HG03565 (cell line): ENCODE results near the gene PLPPR3.

ENCODE experiments used
- ATAC-seq: cut with Tn5 transposase; IDR thresholded peaks from one replicate; pipeline ENCODE4 v1.9.1; 2021; ENCODE audit warnings: mild to moderate bottlenecking, moderate library complexity; ENCODE audit not compliant: unreplicated experiment

Gene PLPPR3, protein sequence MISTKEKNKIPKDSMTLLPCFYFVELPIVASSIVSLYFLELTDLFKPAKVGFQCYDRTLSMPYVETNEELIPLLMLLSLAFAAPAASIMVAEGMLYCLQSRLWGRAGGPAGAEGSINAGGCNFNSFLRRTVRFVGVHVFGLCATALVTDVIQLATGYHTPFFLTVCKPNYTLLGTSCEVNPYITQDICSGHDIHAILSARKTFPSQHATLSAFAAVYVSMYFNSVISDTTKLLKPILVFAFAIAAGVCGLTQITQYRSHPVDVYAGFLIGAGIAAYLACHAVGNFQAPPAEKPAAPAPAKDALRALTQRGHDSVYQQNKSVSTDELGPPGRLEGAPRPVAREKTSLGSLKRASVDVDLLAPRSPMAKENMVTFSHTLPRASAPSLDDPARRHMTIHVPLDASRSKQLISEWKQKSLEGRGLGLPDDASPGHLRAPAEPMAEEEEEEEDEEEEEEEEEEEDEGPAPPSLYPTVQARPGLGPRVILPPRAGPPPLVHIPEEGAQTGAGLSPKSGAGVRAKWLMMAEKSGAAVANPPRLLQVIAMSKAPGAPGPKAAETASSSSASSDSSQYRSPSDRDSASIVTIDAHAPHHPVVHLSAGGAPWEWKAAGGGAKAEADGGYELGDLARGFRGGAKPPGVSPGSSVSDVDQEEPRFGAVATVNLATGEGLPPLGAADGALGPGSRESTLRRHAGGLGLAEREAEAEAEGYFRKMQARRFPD

DNA sequence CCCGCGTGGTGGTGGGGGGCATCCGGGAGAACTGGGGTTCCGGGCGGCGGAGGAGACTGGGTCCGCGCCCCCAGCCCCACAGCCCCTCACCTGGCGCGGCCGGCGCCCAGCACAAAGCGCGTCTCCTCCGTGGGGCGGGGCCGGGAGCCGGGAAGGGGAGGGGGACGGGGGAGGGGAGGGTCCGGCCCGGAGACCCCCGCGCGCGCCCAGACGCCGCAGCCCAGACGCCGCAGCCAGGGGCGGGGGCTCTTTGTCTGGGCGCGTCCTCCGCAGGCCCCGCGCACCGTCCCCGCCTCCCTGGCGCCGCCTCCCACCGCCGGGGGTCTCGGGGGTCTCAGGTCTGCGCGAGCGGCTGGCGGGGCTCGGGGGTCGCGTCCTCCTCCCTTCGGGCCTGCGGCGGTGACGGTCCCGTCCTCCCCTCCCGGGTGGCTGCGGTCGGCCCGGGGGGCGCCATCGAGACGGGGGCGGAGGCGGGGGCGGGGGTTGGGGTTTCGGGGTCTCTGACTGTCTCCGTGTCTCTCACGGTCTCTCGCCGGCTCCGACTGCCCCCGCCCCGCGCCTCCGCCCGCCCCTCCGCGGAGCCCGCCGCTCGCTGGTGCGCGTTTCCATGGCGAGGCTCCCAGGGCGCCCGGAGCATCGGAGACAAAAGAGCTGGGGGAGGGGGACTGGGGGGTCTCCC is at the start of gene PLPPR3:
PLPPR3 (minus strand) TSS at position 131 of the 679 bp plus-strand sequence. CDS start 396 bp downstream, outside the sequence.
- no peak for ATAC-seq

DNA sequence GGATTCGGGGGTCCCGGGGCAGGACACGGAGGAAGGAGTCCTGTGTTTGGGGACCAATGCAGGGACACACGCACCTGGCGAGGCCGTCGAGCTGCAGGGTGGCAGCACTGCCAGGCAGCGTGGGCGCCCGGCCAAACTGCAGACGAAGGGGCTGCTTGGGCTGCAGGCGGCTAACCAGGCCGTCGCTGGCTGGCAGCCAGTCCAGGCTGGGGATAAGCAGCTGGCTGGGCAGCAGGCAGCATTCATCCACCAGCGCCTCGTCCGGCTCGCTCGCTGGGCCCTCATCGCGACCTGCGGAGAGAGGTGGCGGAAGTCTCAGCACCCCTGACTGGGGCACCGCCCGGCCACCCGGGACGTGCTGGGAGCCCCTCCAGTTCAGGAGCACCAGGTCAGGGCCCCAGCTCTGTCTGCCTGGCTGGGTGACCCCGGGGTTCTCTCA is 49.2 kb upstream of the PLPPR3 start:
- no peak for ATAC-seq

DNA sequence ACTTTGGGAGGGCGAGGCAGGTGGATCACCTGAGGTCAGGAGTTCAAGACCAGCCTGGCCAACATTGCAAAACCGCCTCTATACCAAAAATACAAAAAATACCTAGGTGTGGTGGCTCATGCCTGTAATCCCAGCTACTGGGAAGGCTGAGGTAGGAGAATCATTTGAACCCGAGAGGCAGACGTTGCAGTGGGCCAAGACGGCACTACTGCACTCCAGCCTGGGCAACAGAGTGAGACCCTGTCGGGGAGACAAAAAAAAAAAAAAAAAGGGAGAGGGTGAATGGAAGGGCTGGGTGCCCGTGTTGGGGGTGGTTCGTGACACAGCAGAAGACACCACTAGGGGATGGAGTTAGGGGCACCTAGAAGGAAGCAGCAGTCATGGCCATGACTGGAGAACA is 48.6 kb upstream of the PLPPR3 start:
- no peak for ATAC-seq

DNA sequence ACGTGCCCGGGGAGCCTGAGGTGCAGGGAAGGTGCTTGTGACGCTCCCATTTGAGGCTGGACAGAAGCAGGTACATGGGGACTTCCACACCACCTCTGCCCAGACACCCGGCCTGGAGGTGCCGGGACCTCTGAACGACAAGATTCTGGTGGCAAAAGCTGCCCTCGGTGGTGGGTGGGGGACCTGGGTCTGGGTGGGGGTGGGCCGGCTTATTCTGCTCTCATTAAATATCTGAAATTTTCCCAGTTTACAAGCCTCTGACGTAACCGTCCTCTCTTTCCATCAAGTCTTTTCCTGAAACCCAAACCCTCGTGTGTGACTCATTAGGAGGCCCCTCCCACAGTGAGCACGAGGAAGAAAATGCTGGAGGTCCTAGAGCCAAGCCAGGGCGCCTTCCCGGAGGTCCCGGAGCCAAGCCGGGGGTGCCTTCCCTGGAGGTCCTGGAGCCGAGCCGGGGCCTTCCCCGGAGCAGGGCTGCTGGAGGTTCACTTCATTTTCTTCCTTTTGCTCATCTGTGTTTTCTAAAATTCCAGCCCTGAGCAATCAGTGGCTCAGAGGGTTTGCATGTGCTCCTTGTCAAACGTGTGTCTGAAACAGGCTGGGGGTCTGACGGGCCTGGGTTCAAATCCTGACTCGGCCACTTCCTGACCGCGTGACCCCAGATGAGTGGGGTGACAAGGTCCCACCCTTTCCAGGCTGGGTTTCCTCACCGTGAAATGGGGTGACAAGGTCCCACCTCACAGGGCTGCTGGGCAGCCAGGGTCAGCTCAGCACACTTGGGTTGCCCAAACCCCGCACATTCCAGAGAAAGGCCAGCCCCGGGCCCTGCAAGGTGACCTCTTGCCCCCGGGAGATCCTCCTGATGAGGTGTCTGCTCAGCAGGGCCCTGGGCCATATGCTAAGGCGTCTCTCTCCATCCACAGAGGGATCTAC is 47.8 kb upstream of the PLPPR3 start:
- no peak for ATAC-seq

DNA sequence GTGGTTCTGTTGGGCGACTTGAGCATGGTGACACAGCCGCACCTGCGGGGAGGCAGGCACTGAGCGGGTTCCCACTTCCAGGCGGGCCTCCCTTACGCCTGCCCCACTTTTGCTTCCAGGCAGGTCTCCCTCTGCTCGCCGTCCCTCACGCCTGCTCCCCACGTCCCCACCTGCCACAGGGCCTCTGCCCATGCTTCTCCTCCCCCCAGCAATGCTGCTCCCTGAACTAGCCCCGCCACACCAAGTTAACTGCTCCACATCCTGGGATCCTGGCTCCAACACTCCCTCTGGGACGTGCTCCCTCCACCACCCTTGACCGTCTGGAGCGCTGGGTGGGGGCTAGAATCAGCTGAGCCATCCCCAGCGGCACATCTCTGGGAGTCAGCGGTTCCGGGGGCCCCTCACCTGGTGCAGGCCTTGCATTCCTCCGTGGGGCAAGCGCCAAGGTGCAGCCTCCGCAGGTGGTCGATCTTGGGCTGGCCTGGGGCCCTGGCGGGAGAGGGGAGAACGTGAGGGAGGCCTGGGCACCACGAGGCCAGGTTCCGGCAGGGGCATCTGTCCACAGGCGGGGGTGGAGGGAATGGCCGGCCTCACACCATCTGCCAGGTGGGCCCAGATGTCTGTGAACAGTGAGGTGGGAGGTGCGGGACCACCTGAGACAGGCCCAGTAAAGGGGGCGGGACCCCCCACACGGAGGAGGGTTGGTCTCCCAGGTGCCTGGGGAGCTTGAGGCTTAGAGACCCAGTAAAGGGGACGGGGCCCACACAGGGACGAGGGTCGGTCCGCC is 46.9 kb upstream of the PLPPR3 start:
- ATAC-seq = no peak

DNA sequence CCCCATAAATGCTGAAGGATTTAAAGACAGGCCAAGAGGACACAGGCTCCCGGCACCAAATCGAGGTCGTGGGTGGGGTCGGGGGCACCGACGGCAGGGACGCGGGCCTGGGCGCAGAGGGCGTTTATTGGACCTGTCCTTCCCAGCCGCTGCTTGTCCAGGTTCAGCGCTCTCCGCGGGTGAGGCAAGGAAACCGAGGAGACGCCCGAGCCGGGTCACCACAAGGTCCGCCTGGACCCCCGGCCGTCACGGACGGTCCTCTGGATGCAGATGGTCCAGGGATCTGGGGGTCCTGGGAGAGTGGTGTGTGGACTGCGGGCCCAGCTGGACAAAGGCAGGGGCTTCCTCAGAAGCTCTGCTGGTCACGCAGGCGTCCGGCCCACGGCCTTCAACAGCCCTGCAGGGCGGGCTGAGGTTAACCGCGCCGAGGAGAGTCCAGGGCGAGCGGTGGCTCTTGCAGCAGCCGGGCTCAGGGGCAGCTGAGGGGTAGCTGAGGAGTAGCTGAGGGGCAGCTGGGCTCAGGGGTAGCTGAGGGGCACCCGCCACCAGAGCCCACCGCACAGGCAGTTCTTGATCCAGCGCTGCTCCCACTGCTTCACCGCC is 46.2 kb upstream of the PLPPR3 start:
- ATAC-seq = no peak

DNA sequence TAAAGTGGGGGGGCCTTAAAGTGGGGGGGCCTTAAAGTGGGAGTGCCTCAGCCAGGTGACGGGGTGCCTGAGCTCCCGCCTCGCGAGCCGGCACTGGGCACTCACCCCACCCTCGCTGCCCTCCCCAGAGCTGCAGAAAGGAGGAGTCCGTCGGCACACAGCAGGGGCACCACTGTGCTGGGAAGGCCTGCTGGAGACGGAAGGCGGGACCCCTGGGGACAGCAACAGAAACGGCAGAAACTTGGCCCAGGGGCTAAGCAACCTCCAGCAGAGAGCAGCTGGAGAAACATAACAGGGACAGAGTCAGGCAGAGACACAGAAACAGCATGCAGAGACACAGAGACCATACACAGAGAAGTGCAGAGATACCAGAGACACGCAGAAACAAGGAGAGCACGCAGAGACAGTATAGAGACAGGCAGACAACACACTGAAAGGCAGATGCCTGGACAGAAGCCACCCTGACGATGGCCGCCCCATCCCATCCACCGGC is 45.6 kb upstream of the PLPPR3 start:
- ATAC-seq = no peak

DNA sequence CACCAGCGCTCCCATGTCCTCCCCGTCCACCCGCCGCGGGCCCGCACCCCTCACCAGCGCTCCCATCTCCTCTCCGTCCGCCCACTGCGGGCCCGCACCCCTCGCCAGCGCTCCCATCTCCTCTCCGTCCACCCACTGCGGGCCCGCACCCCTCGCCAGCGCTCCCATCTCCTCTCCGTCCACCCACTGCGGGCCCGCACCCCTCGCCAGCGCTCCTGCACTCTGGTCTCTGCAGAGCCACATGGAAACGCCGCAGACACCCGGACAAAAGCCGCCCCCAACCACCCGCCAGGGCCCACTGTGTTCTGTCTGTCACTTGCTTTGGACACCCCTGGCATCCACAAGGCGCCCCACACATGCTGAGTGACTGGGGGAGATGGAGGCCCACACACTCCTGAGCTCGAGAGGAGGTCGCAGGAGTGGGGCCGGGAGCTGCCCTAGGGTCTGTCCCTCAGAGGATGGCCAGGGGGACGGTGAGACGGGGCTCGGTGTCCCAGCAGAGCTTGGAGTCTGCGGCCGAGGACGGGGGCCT is 45.1 kb upstream of the PLPPR3 start:
- no peak for ATAC-seq

DNA sequence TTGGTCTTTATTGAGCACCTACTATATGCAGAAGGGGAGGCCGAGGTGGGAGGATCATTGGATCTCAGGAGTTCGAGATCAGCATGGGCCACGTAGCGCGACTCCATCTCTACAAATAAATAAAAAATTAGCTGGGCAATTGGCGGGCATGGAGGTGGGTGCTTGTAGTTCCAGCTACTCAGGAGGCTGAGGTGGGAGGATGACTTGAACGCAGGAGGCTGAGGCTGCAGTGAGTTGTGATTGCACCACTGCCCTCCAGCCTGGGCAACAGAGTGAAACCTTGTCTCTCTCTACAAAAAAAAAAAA is 41.5 kb upstream of the PLPPR3 start:
- ATAC-seq = no peak

DNA sequence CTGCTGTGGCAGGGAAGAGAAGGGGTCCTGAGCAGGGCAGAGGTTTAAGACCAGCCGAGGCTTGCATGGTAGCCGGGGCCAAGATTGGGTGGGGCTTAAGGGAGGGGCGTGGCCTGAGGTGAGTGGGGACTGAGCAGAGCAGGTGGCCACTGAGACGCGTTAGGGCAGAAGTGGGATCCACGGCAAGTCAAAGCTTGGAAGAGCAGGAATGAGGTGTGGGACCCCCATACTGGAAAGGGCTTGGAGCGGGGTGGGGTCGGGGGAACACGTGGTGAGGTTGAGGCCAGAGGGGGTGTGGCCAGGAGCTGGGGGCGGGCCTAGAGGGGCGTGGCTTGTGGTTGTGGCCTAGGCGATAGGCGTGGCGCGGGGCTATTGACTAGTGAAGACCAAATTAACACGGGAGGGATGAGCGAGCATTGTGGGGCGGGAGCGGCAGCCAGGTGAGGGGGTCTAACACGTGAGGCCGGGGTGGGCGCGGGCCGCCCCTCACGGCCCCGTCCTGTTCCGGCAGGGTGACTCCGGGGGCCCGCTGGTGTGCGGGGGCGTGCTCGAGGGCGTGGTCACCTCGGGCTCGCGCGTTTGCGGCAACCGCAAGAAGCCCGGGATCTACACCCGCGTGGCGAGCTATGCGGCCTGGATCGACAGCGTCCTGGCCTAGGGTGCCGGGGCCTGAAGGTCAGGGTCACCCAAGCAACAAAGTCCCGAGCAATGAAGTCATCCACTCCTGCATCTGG is 41.0 kb upstream of the PLPPR3 start:
- no peak for ATAC-seq

DNA sequence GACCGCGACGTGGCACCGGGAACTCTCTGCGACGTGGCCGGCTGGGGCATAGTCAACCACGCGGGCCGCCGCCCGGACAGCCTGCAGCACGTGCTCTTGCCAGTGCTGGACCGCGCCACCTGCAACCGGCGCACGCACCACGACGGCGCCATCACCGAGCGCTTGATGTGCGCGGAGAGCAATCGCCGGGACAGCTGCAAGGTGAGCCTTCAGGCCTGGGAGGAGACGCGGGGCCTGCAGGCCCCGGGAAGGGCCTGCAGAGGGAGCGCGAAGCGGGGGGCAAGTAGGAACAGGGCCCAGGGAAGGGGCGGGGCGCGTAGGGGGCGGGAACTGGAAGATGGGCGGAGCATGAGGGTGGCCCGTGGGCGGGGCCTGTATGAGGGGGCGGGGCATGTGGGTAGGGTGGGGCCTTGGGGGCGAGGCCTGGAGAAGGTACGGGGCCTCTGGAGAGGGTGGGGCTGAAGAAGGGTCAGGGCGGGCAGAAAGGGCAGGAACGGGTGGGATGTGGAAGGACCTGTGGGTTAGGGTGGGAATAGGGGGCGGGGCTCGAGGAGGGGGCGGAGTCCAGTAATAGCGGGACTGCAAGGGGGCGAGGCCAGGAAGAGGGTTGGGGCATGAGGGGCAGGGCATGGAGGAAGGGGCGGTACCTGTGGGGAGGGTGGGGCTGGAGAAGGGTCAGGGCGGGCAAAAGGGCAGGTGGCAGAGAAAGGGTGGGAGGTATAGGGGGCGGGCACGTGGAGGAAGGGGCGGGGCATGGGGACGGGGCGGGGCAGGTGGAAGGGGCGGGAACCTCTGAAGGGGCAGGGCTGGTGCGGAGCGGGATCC is 40.2 kb upstream of the PLPPR3 start:
- no peak for ATAC-seq

DNA sequence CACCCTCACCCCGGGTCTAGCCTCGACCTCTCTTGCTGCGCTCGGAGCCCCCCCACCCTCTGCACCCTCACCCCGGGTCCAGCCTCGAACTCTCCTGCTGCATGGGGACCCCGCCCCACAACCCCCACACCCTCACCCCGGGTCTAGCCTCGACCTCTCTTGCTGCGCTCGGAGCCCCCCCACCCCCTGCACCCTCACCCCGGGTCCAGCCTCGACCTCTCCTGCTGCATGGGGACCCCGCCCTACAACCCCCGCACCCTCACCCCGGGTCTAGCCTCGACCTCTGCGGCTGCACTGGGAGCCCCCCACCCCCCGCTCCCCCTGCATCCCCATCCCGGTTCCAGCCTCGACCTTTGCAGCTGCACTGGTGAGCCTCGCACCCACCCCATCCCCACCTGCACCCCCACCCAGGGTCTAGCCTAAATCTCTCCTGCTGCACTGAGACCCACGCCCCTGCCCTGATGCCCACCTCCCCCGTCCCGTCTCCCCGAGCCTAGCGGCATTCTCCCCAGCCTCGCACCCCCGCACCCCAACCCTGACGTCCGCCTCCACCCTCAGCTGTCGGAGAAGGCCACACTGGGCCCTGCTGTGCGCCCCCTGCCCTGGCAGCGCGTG is 39.5 kb upstream of the PLPPR3 start:
- no peak for ATAC-seq

DNA sequence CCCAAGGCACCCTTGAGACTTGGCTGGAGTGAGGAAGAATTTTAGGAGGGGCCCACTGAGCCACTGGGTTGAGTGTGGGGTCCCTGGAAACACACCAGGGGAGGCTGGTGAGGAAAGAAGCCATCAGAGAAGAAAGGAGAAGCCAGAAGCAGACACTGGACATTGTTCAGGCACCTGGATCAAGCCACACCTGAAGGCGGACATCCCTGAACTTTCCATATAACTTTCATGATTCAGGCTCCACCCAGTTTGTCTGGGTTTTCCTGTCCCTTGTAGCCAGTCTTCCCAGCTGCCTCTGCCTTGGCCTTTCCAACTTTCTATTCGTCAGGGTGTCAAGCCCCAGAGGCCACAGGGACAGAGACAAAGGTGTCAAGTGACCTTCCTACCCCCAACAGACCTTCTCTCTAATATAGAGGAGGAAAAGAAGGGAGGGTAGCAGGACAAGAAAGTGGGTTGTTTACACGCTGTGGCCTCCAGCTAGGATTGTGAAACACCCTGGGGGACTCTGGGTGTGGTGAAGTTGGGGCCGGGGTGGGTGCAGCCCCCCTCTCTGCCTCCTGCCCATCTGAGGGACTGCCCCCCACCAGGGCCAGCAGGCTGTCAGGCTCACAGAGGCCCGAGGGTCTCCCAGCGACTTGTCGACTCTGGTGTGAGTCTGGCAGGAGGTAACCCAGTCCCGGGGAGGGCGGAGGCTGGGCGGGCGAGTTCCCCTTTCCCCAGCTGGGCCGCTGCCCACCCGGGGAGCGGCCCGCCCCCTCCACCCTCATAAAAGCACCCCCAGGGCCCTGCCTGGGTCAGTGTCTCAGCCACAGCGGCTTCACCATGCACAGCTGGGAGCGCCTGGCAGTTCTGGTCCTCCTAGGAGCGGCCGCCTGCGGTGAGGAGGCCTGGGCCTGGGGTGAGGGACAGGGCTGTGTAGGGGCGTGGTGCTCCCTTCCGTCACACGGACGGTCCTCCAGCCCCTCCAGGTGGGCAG is 37.4 kb upstream of the PLPPR3 start, which contains the start of gene CFD:
CFD (plus strand) TSS at position 797 of the 976 bp plus-strand sequence; CDS start at position 823, 26 bp downstream.
- no peak for ATAC-seq

DNA sequence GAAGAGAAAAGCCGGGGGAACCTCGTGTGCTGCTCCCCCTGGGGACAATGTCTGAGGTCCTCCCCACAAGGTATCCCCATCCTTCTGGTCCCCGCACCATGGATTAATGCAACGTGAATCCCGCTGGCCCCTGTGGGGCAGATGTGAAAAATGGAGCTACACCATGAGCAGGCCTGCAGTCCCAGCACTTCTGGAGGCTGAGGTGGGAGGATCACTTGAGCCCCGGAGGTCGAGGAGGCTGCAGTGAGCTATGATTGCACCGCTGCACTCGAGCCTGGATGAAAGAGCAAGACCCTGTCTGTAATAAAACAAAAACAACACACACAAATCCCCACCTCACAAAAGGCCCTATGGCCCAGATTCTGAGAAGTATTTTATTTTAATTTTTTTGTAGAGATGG is 36.5 kb upstream of the PLPPR3 start:
- ATAC-seq = no peak

DNA sequence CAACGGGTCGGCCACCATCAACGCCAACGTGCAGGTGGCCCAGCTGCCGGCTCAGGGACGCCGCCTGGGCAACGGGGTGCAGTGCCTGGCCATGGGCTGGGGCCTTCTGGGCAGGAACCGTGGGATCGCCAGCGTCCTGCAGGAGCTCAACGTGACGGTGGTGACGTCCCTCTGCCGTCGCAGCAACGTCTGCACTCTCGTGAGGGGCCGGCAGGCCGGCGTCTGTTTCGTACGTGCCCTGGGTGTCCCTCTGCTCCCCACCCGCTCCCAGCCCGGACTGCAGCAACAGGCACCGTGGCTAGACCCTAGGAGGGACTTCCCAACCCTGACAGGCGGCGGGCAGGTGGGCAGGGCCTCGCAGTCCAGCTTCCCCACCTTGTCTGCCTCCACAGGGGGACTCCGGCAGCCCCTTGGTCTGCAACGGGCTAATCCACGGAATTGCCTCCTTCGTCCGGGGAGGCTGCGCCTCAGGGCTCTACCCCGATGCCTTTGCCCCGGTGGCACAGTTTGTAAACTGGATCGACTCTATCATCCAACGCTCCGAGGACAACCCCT is 33.9 kb upstream of the PLPPR3 start:
- ATAC-seq = no peak

DNA sequence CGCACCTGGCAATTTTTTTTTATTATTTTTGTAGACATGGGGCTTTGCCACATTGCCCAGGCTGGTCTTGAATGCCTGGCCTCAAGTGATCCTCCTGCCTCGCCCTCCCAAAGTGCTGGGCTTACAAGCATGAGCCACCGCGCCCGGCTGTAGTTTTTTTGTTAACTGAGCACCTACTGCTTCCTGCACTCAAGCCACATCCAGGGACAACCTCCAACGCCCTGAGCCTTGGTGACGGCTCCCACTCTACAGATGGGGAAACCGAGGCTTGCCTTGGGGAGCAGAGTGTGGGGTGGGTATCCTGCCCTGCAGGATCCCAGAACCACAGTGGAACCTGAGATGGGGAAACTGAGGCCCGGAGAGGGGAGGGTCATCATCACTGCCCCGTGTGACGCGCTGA is 33.4 kb upstream of the PLPPR3 start:
- no peak for ATAC-seq
